ENCODE data around the gene C9orf152. TPM values are rescaled to one million over a fixed set of nuclear protein-coding genes. Genes with fewer than 3 reads are reported as not detected.

The C9orf152 gene
- polyA plus RNA-seq, 1 of the 3 experiments (the other 2 are of a cell fraction): not detected

- no peak overlapping the region for H3K27ac ChIP-seq (ENCODE audit: low read depth in 2 of 2, low read length in 1 of 2)
- H3K27me3 ChIP-seq (ENCODE audit: insufficient read depth): no peaks in the 10 kb centered on the region
- H3K9ac ChIP-seq: no peak overlapping the region
- peaks cover 100% of the 10 kb centered on the region for H3K79me2 ChIP-seq (ENCODE audit: insufficient read depth)
- H3F3A ChIP-seq (replicated peaks; ENCODE audit: insufficient read depth): peaks cover 13% of the 10 kb centered on the region
- peaks cover 8 to 14% of the 10 kb centered on the region in 2 experiments for H3K36me3 ChIP-seq (replicated peaks in 1 of 2; ENCODE audit: control insufficient read depth in 1 of 2, insufficient read depth in 2 of 2, low read length in 1 of 2)
- H3K4me2 ChIP-seq: no peak overlapping the region
- TF ChIP-seq USF1 (IDR thresholded peaks at IDR 0.05; ENCODE audit: borderline replicate concordance, low read depth): no peak
- ChIA-PET CTCF (interaction anchor here (0.7 to 10.9 kb wide), 10 partner anchors 9 to 336 kb away, joined by 3 to 179 read pairs (median 4); no protein-coding TSS in a partner anchor), POLR2A (no interaction called here)
- 57% methylated on average over 2 of the region's 2 CpGs for WGBS (ENCODE audit: low lambda C conversion rate)
- H2AFZ ChIP-seq (ENCODE audit: low read depth): no peak overlapping the region
- no peaks in the 10 kb centered on the region for H3K9me2 ChIP-seq
- no peak for DNase-seq
- H4K20me1 ChIP-seq (ENCODE audit: insufficient read depth): peaks cover 99% of the 10 kb centered on the region
- H3K9me3 ChIP-seq: no peaks in the 10 kb centered on the region
- H3K4me3 ChIP-seq (ENCODE audit: low read depth in 2 of 2, low read length in 1 of 2): no peak overlapping the region
- peaks cover 0 to 13% of the 10 kb centered on the region in 2 experiments; a peak in 1 of 4 replicates for H3K4me1 ChIP-seq (ENCODE audit: control insufficient read depth in 1 of 2, insufficient read depth in 2 of 2, low read depth in 1 of 2, low read length in 1 of 2)
These were observed 54.5 kb downstream of the C9orf152 start for GRCh38 chr9:110153431-110153830.

GRCh38 chr9:110152704-110153374, 55.1 kb downstream of the C9orf152 start:
- Histone ChIP-seq H4K20me1 (ENCODE audit: insufficient read depth) (peaks cover 99% of the 10 kb centered on the region), H3K9me3 (no peaks in the 10 kb centered on the region), H3F3A (replicated peaks; ENCODE audit: insufficient read depth) (peaks cover 13% of the 10 kb centered on the region), H3K4me3 (ENCODE audit: low read depth in 2 of 2, low read length in 1 of 2) (no peak overlapping the region), H3K27ac (ENCODE audit: low read depth in 2 of 2, low read length in 1 of 2) (peak overlapping the region in 1 of 2 experiments; percentile 9; a peak in 1 of 4 replicates), H3K27me3 (ENCODE audit: insufficient read depth) (no peaks in the 10 kb centered on the region), H3K9me2 (no peaks in the 10 kb centered on the region), H3K4me1 (ENCODE audit: control insufficient read depth in 1 of 2, insufficient read depth in 2 of 2, low read depth in 1 of 2, low read length in 1 of 2) (peaks cover 0 to 13% of the 10 kb centered on the region in 2 experiments; a peak in 1 of 4 replicates), H2AFZ (ENCODE audit: low read depth) (no peak overlapping the region), H3K79me2 (ENCODE audit: insufficient read depth) (peaks cover 100% of the 10 kb centered on the region), H3K36me3 (replicated peaks in 1 of 2; ENCODE audit: control insufficient read depth in 1 of 2, insufficient read depth in 2 of 2, low read length in 1 of 2) (peaks cover 8 to 14% of the 10 kb centered on the region in 2 experiments), H3K4me2 (no peak overlapping the region), H3K9ac (no peak overlapping the region)
- POLR2A ChIA-PET: no interaction called here
- peak; percentile 62 for DNase-seq
- TF ChIP-seq RAD21 (IDR thresholded peaks at IDR 0.05; ENCODE audit: low read length) (peak; percentile 96), FOXM1 (IDR thresholded peaks at IDR 0.05; ENCODE audit: low read depth) (no peak), POLR2AphosphoS5 (IDR thresholded peaks at IDR 0.05; ENCODE audit: low read depth, low read length) (0 out of 2 replicates have a peak, but pooled peaks have one; percentile 27), SMC3 (IDR thresholded peaks at IDR 0.05; ENCODE audit: low read depth, low read length) (peak; percentile 71), CTCF (IDR thresholded peaks at IDR 0.05) (peak; percentile 83)
- CTCF ChIA-PET: interaction anchor here (0.6 to 10.9 kb wide), 22 partner anchors 9 to 1149 kb away, joined by 3 to 179 read pairs (median 4); no protein-coding TSS in a partner anchor
- 67% methylated on average over 3 of the region's 3 CpGs for WGBS (ENCODE audit: low lambda C conversion rate)

Other genes starting within 250 kb of the C9orf152 start
- gene TXN, start 48.3 kb upstream of the C9orf152 start, polyA plus RNA-seq (2012; rRNA removed): 281 and 362 TPM in 2 replicates
- gene TXNDC8, start 129.7 kb upstream of the C9orf152 start, polyA plus RNA-seq (2012; rRNA removed): not detected in 2 replicates